Panc1 (cell line): ENCODE measurements around the gene AATK. TPM values are rescaled to one million over a fixed set of nuclear protein-coding genes. Genes with fewer than 3 reads are reported as not detected.

Experiments
- ATAC-seq: fragments of 200-7000 bp; cut with Tn5 transposase; 2 replicates; pipeline ENCODE4 v1.9.1; 2020; ENCODE audit warnings: mild to moderate bottlenecking, moderate library complexity
- BruUV-seq: library from RNA; stranded (reverse); fragments of 400-500 nt; replicated peaks from 2 replicates; lab custom pipeline; 2021; lab: Mats Ljungman, UMichigan
- CTCF ChIA-PET: fragments of 300-600 bp; sonication (Branson Sonifier 250); formaldehyde crosslinking; loops from one replicate; lab custom pipeline; 2022; ENCODE audit warnings: antibody characterized with exemption; lab: Charles Lee
- POLR2A ChIA-PET: fragments of 300-600 bp; sonication (Branson Sonifier 250); formaldehyde crosslinking; loops from one replicate; lab custom pipeline; 2022; ENCODE audit warnings: antibody characterized with exemption; lab: Charles Lee
- DNase-seq: peaks from one replicate; pipeline ENCODE4 v3.0.0-alpha.2; 2010; ENCODE audit warnings: low read depth, low spot score
- H3K27ac ChIP-seq: 2 replicates; pipeline ENCODE4 v1.5.1; 2011; ENCODE audit warnings: mild to moderate bottlenecking, low read length, inconsistent platforms
- H3K27me3 ChIP-seq: fragments of 200-500 bp; sonication (Bioruptor generic); 2 replicates; pipeline ENCODE4 v1.6.0; 2014; ENCODE audit warnings: low read length, inconsistent platforms; ENCODE audit not compliant: control insufficient read depth, insufficient read depth
- H3K36me3 ChIP-seq: fragments of 200-500 bp; sonication (Bioruptor generic); 2 replicates; pipeline ENCODE4 v1.5.1; 2014; ENCODE audit warnings: inconsistent platforms, mild to moderate bottlenecking, low read length, moderate library complexity; ENCODE audit not compliant: control insufficient read depth, insufficient read depth
- H3K4me1 ChIP-seq: 2 replicates; pipeline ENCODE4 v1.5.1; 2011; ENCODE audit warnings: inconsistent platforms, mild to moderate bottlenecking, low read length, moderate library complexity; ENCODE audit not compliant: control insufficient read depth, insufficient read depth
- H3K4me3 ChIP-seq, 2 experiments: 2 replicates each; pipeline ENCODE4 v1.5.1; 2011 to 2012; ENCODE audit warnings: low read depth in 2 of 2, low read length in 2 of 2, mild to moderate bottlenecking in 2 of 2, inconsistent platforms in 1 of 2, moderate library complexity in 1 of 2
- H3K9me3 ChIP-seq: fragments of 200-500 bp; sonication (Bioruptor generic); 2 replicates; pipeline ENCODE4 v1.5.1; 2014; ENCODE audit warnings: low read depth, mild to moderate bottlenecking, inconsistent platforms, low read length, moderate library complexity; ENCODE audit not compliant: control insufficient read depth, insufficient read depth
- POLR2AphosphoS5 ChIP-seq: IDR thresholded peaks from 2 replicates; pipeline ENCODE4 v1.6.1; 2012; ENCODE audit warnings: mild to moderate bottlenecking, low read depth, low read length, moderate library complexity
- SIN3A ChIP-seq: IDR thresholded peaks from 2 replicates; pipeline ENCODE4 v1.6.1; 2012; ENCODE audit warnings: low read depth, mild to moderate bottlenecking, low read length, moderate library complexity, borderline replicate concordance; ENCODE audit not compliant: insufficient read depth
- TCF7L2 ChIP-seq: IDR thresholded peaks from 2 replicates; pipeline ENCODE4 v1.6.1; 2011; ENCODE audit warnings: mild to moderate bottlenecking, low read depth, low read length, inconsistent platforms
- in situ Hi-C: cut with HindIII; loops from 2 replicates; pipeline ENCODE4 v1.10.0; 2016; ENCODE audit warnings: low sequenced_read_pairs, low pct_unique_long_range_greater_than_20kb
- intact Hi-C: fragments of 100-400 bp; cut with micrococcal nuclease; formaldehyde crosslinking; loops from one replicate; pipeline ENCODE4 v1.10.0; 2022; ENCODE audit not compliant: unreplicated experiment
- total RNA-seq: library from RNA; stranded (reverse); gene quantifications from one replicate; pipeline ENCODE4 v1.2.1, GENCODE V29; 2021; ENCODE audit not compliant: unreplicated experiment
- TF ChIP-seq, protein P1 (sequence below), 2 experiments: IDR thresholded peaks; 2 replicates each; pipeline ENCODE4 v1.6.1; 2011 to 2012; ENCODE audit warnings: low read depth in 2 of 2, control low read depth in 1 of 2, low read length in 1 of 2, mild to moderate bottlenecking in 1 of 2, moderate library complexity in 1 of 2; ENCODE audit not compliant: insufficient read depth in 1 of 2
- TF ChIP-seq, protein P2 (sequence below): fragments of 450-650 bp; IDR thresholded peaks from 2 replicates; pipeline ENCODE4 v1.5.1; 2017; ENCODE audit warnings: mild to moderate bottlenecking

The AATK gene
- total RNA-seq, 1 experiment from 2014 or later: 3.7 TPM

DNA sequence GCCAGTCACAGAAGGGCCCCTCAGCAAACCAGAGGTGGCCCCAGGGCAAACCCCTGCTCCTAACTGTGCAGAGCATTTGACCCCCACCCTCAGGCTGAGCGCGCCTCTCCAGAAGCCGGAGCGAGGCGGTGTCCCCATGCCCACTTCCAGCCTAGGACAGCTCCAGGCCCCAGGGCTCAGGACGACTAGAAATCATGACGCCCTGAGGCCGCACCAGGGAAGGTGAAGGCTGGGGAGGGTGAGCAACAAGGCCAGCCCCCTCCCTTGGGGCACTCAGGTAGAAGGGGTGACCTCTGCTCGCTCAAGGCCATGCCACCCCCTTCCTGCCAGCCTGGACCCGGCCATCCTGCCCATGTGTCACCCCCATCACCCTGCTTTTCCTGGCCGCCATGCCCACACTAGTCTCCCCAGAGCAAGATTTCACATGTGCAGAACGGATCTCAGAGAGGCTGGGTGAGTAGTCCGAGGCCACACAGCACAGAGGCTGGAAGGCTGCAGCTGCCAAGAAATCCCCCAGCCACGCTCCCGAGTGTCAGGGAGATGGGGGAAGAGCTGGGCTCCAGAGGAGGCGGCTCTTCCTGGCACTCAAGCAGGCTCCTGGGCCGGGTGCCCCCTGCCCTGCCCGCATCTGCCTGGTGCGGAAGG lies 2.8 kb downstream of the AATK start:
- H3K4me3 ChIP-seq: no peak overlapping the region
- CTCF ChIA-PET: no interaction called here
- no TSS peak for BruUV-seq
- ATAC-seq (no peak), DNase-seq (no peak)
- in situ Hi-C loops (no loop called here), intact Hi-C loops (no loop called here)
- peaks cover 16% of the 10 kb centered on the region for H3K4me1 ChIP-seq
- no peak for TF ChIP-seq TCF7L2
- TF ChIP-seq SIN3A: no peak
- TF ChIP-seq, protein P1, sequence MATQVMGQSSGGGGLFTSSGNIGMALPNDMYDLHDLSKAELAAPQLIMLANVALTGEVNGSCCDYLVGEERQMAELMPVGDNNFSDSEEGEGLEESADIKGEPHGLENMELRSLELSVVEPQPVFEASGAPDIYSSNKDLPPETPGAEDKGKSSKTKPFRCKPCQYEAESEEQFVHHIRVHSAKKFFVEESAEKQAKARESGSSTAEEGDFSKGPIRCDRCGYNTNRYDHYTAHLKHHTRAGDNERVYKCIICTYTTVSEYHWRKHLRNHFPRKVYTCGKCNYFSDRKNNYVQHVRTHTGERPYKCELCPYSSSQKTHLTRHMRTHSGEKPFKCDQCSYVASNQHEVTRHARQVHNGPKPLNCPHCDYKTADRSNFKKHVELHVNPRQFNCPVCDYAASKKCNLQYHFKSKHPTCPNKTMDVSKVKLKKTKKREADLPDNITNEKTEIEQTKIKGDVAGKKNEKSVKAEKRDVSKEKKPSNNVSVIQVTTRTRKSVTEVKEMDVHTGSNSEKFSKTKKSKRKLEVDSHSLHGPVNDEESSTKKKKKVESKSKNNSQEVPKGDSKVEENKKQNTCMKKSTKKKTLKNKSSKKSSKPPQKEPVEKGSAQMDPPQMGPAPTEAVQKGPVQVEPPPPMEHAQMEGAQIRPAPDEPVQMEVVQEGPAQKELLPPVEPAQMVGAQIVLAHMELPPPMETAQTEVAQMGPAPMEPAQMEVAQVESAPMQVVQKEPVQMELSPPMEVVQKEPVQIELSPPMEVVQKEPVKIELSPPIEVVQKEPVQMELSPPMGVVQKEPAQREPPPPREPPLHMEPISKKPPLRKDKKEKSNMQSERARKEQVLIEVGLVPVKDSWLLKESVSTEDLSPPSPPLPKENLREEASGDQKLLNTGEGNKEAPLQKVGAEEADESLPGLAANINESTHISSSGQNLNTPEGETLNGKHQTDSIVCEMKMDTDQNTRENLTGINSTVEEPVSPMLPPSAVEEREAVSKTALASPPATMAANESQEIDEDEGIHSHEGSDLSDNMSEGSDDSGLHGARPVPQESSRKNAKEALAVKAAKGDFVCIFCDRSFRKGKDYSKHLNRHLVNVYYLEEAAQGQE (IDR thresholded peaks at IDR 0.05; ENCODE audit: insufficient read depth in 1 of 2, low read depth in 2 of 2, low read length in 1 of 2): no peak
- TF ChIP-seq POLR2AphosphoS5: no peak
- TF ChIP-seq, protein P2, sequence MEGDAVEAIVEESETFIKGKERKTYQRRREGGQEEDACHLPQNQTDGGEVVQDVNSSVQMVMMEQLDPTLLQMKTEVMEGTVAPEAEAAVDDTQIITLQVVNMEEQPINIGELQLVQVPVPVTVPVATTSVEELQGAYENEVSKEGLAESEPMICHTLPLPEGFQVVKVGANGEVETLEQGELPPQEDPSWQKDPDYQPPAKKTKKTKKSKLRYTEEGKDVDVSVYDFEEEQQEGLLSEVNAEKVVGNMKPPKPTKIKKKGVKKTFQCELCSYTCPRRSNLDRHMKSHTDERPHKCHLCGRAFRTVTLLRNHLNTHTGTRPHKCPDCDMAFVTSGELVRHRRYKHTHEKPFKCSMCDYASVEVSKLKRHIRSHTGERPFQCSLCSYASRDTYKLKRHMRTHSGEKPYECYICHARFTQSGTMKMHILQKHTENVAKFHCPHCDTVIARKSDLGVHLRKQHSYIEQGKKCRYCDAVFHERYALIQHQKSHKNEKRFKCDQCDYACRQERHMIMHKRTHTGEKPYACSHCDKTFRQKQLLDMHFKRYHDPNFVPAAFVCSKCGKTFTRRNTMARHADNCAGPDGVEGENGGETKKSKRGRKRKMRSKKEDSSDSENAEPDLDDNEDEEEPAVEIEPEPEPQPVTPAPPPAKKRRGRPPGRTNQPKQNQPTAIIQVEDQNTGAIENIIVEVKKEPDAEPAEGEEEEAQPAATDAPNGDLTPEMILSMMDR: no peak
- no peaks in the 10 kb centered on the region for H3K27me3 ChIP-seq
- H3K9me3 ChIP-seq: no peaks in the 10 kb centered on the region
- H3K36me3 ChIP-seq: no peaks in the 10 kb centered on the region
- POLR2A ChIA-PET: no interaction called here
- H3K27ac ChIP-seq: no peak overlapping the region

DNA sequence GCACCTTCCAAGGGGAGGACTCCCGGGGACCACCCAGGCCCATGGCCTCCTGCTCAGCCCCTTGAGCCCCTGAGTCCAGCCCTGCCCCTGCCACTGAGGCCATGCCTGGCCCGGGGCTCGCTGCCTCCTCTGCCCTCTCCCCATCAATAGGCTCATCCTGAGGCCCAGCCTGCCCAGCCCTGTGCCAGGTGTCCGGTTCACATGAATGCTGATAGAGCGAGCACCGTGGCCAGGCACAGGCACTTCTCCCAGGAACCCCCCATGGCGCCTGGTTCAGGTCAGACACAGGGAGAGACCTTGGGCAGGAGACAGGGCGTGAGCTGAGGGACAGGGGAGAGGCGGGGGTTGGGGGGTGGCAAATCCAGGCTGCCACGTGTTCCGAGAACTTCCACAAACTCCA lies 3.5 kb downstream of the AATK start:
- in situ Hi-C loops: no loop called here
- intact Hi-C loops: no loop called here
- no peak for ATAC-seq
- no TSS peak for BruUV-seq
- Histone ChIP-seq H3K36me3 (no peaks in the 10 kb centered on the region), H3K4me3 (no peak overlapping the region), H3K4me1 (peaks cover 16% of the 10 kb centered on the region), H3K9me3 (no peaks in the 10 kb centered on the region), H3K27ac (no peak overlapping the region), H3K27me3 (no peaks in the 10 kb centered on the region)
- TF ChIP-seq, protein P1 (IDR thresholded peaks at IDR 0.05; ENCODE audit: insufficient read depth in 1 of 2, low read depth in 2 of 2, low read length in 1 of 2): no peak
- TF ChIP-seq, protein P2: no peak
- TF ChIP-seq SIN3A (no peak), POLR2AphosphoS5 (no peak), TCF7L2 (no peak)
- POLR2A ChIA-PET: no interaction called here
- DNase-seq: no peak
- CTCF ChIA-PET: no interaction called here
